T1000 (cell line): Measurements from ENCODE around the gene IDNK.
A peak's percentile ranks its signal among the peaks of the same experiment; 100 is the strongest.
"Not testable (repeated sequence)": the region's sequence is repeated elsewhere in the genome, so short reads cannot be mapped to it uniquely, and the experiment has no call there.

ENCODE experiments used
- DNase-seq: peaks from one replicate; lab custom pipeline; 2025; ENCODE audit warnings: mixed read lengths; lab: John Stamatoyannopoulos, UW

Gene IDNK

DNA sequence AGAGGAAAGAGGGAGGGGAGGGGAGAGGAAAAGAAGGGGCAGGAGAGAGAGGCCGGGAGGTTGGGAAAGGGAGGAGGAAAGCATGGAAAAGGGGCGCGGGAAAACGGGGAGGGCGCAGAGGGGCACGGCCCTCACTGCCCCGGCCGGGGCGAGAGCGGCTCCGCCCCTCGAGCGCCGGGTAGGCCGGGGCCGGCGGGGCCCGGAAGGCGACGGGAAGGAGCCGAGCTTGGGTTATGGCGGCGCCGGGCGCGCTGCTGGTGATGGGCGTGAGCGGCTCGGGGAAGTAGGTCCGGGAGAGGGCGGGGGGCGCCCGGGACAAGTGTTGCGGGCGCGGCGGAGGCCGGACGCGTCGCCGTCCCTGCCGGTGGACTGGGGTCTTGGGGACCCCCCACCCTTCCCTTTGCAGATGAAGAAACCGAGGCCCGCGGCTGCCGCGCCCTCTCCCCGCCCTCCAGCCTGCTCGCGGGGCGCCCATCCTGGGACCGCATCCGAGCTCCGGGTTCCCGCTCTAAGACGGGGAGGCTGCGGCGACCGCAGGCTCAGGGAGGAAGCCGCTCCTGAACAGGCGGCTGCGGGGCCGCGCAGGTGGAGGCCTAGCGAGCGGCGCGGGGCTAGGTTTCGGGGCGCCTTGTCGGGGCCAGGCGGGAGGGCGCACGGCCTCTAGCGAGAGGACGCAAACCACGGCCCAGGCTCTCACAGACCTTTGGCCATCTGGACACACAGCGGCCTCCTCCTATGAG, at the start of gene IDNK:
TSS of gene IDNK (plus strand) at position 205 of the 740 bp plus-strand sequence. CDS start at position 234, 29 bp downstream.
- DNase-seq: peak; percentile 28

DNA sequence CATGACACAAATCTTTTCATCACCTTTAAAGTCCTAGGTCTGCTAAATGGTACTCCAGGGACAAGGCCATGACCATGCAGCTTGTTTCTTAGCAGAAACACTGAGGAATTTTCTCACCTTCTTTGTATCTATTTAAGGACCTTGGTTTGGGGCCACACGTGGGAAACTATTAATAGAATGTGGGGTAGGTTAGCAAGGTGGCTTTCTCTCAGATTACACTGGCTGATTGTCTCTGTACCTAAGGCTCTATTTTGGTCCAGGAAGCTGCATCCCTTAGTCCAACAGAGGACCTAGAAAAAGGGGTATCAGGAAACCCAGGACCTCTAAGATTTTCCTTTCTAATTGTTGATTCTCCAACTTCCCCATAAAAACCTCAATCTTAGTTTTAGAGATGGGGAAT, 48.5 kb upstream of the IDNK start:
- DNase-seq: no peak

GRCh38 chr9:83582029-83582428, 40.9 kb upstream of the IDNK start:
- DNase-seq: no peak

- DNase-seq: no peak
Observed at GRCh38 chr9:83583151-83584014, 39.6 kb upstream of the IDNK start.

DNA sequence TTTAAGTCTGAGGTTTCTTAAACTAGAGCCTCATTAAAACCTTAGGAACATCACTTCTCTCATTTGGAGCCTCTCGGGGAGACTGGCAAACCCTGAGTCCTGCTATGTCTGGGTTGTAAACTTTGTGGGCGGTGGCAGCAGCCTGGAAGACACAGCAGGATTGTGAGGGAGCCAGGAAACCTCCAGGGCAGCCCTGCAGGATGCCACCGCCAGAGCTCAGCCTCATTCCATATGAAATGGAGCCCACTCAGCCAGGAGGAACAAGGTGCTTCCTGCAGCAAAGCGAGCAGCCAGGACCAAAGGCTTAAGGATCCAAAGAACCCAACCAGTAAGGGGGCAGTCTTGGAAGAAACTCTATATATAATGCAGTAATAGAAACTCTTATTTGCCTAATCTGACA, 37.9 kb upstream of the IDNK start:
- no peak for DNase-seq

DNA sequence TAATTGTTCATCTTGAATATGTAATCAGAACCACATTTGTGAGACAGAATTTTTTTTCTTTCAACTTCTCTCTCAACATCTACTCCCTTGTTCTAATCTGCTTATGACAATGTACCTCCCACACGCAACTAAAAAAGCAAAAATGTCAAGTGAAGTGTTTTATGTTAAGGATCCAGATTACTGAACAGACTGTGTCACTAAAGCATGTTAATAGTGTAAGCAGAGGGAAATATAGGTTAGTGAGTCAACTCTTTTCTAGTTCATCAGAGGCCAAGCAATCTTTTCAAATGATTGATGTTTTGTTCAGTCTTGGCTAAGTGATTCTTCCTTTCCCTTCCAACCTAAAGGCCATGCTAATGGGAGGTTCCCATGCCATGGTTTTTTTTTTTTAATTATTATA, 34.7 kb upstream of the IDNK start:
- no peak for DNase-seq

GRCh38 chr9:83596899-83597504, 25.9 kb upstream of the IDNK start:
- DNase-seq: no peak

- no peak for DNase-seq
Observed at GRCh38 chr9:83598487-83598886, 24.5 kb upstream of the IDNK start.

DNA sequence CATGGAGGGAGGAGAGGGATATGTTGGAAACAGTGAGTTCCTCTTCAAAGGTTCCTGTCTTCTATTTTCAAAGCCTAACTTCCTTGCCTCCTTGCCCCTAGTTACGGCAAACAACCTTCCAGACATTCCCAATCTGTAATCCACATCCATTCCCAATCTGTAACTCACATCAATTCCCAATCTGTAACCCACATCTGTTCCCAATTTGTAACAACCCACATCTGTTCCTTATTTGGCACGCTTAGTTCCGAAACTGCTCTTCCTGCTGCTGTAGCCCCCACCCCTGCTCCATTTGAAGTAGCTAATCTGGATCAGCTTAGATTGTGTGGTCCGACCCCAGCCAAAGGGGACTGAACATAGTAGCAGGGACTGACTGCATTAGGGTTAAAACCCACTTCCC, 23.9 kb upstream of the IDNK start:
- DNase-seq: no peak

DNA sequence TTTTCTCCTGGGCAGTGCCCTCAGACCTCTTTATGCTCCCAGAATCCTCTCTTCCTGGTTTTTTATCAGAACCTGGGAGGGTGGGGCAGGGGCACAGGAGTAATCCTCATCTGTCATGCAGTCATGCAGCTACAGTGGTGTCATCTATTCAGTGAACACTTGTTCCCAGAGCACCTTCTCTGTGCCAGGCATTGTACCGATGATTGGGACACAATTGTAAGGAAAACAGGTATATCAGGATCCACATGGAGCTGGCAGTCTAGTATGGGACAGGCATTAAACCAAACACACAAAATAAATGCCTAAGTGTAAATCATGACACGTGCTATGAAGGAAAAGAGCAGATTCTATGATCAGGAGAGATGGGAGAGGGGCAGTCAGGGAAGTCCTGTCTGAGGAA, 21.5 kb upstream of the IDNK start:
- DNase-seq: no peak

GRCh38 chr9:83607620-83608019, 15.3 kb upstream of the IDNK start:
- not testable (repeated sequence) for DNase-seq

GRCh38 chr9:83613298-83613697, 9.6 kb upstream of the IDNK start:
- not testable (repeated sequence) for DNase-seq

GRCh38 chr9:83617299-83617698, 5.6 kb upstream of the IDNK start:
- no peak for DNase-seq

GRCh38 chr9:83620841-83621636, 1.9 kb upstream of the IDNK start:
- peak; percentile 36 for DNase-seq

- DNase-seq: no peak
Observed at GRCh38 chr9:83622433-83622938, 457 bp upstream of the IDNK start.

DNA sequence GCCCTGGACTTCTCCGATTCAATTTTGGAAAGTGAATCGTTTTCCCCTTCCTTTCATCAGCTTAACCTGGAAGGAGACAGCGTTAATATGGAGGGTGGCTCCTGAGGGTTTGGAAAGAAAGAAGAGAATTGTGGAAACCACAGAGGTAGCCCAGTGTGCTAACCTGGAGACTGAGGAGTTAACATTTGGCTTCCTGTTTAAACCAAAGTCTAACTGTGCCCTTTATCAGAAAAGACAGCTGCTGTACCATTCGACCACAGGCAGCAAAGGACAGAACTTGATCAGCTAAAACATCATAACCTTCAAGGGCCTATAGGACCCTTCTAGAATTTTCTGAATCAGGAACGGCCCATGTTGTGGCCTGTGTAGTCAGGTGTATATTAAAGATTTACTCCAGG, 735 bp downstream of the IDNK start:
- no peak for DNase-seq

DNA sequence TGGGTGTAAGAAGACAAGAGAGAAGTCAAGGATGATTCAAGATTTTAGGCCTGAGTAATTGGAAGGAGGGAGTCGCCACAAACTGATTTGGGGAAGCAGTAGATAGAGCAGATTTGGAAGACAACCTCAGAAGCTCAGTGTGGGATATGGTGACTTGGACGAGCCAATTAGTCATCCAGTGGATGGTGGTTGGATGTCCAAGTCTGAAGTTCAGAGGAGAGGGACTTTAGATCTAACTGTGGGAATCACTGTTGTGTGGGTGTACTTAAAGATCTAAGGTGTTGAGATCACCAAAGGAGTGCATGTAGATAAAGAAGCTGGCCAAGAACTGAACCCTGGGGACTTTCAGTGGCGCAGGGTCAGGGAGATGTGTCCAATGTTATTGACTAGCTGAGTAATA, 2.2 kb downstream of the IDNK start:
- DNase-seq: no peak

DNA sequence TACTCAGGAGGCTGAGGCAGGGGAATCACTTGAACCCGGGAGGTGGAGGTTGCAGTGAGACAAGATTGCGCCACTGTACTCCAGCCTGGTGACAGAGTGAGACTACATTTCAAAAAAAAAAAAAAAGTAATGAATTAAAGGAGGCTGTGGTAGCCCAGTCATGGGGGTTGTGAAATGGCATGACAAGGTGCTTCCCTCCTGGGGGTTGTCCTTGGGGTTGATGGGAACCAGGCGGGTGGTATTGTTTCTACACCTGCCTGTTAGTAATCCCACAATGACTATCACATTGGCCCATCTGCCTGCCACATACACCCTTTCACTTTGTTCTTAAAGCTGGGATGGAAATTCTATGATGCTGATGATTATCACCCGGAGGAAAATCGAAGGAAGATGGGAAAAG, 5.6 kb downstream of the IDNK start:
- no peak for DNase-seq

GRCh38 chr9:83629433-83630104, 6.6 kb downstream of the IDNK start:
- no peak for DNase-seq

GRCh38 chr9:83630938-83631457, 8.1 kb downstream of the IDNK start:
- DNase-seq: no peak

- no peak for DNase-seq
Observed at GRCh38 chr9:83633255-83633654, 10.3 kb downstream of the IDNK start.
